CD4-positive, alpha-beta T cell (primary cell): Measurements from ENCODE around the gene ZNF79. TPM values are rescaled to one million over a fixed set of nuclear protein-coding genes. Genes with fewer than 3 reads are reported as not detected.

ENCODE experiments used
- ATAC-seq: fragments of 200-7000 bp; cut with Tn5 transposase; one replicate; pipeline ENCODE4 v1.10.0; 2022; ENCODE audit warnings: mild to moderate bottlenecking; ENCODE audit not compliant: poor library complexity
- CTCF ChIA-PET: fragments of 350-600 bp; sonication (Branson Sonifier 250); formaldehyde crosslinking; loops from one replicate; lab custom pipeline; 2021; ENCODE audit warnings: antibody characterized with exemption, inconsistent platforms; lab: Charles Lee
- POLR2A ChIA-PET: fragments of 350-600 bp; sonication (Branson Sonifier 250); formaldehyde crosslinking; loops from one replicate; lab custom pipeline; 2021; ENCODE audit warnings: antibody characterized with exemption, inconsistent platforms; lab: Charles Lee
- DNase-seq, 14 experiments: peaks; one replicate each; pipeline ENCODE4 v3.0.0-alpha.2; 2013 to 2020; ENCODE audit warnings: mixed read lengths in 2 of 14
- H3K27ac ChIP-seq, 2 donors: one replicate each; pipeline versions ENCODE4 v1.5.1 to v1.7.0; 2013; ENCODE audit warnings: low read length in 2 of 2, low read depth in 1 of 2, mild to moderate bottlenecking in 1 of 2
- H3K27me3 ChIP-seq, 2 experiments: 1 replicate in 1 of 2; 2 replicates in 1 of 2; pipeline versions ENCODE4 v1.6.1 to v1.7.0; 2013; ENCODE audit warnings: low read length in 2 of 2, control low read depth in 1 of 2, mild to moderate bottlenecking in 1 of 2, moderate library complexity in 1 of 2; ENCODE audit not compliant: insufficient read depth in 2 of 2, control insufficient read depth in 1 of 2
- H3K36me3 ChIP-seq: one replicate; pipeline ENCODE4 v1.6.1; 2013; ENCODE audit warnings: low read length, control low read depth; ENCODE audit not compliant: insufficient read depth
- H3K4me1 ChIP-seq: one replicate; pipeline ENCODE4 v1.6.1; 2013; ENCODE audit warnings: low read length, control low read depth; ENCODE audit not compliant: insufficient read depth
- H3K4me3 ChIP-seq: one replicate; pipeline ENCODE4 v1.5.1; 2013; ENCODE audit warnings: mild to moderate bottlenecking, low read length, moderate library complexity
- H3K9me3 ChIP-seq, 2 experiments: 1 replicate in 1 of 2; 2 replicates in 1 of 2; pipeline versions ENCODE4 v1.6.1 to v1.7.0; 2013; ENCODE audit warnings: low read length in 2 of 2, mild to moderate bottlenecking in 2 of 2, control low read depth in 1 of 2, moderate library complexity in 1 of 2; ENCODE audit not compliant: control insufficient read depth in 1 of 2, insufficient read depth in 1 of 2
- H3K27ac Mint-ChIP-seq: one replicate; pipeline ENCODE4 v1.8.0; 2020; ENCODE audit warnings: mixed read lengths
- H3K27me3 Mint-ChIP-seq: one replicate; pipeline ENCODE4 v1.8.0; 2021; ENCODE audit warnings: mixed read lengths
- H3K36me3 Mint-ChIP-seq: one replicate; pipeline ENCODE4 v1.8.0; 2021; ENCODE audit warnings: low read depth, mixed read lengths
- H3K4me1 Mint-ChIP-seq: one replicate; pipeline ENCODE4 v1.8.0; 2021; ENCODE audit warnings: low read depth, mixed read lengths
- H3K4me3 Mint-ChIP-seq: one replicate; pipeline ENCODE4 v1.8.0; 2020; ENCODE audit warnings: mild to moderate bottlenecking, mixed read lengths
- H3K9me3 Mint-ChIP-seq: one replicate; pipeline ENCODE4 v1.8.0; 2020; ENCODE audit warnings: mixed read lengths
- intact Hi-C, 2 experiments: fragments of 100-400 bp; cut with DNase I in 1 of 2; cut with micrococcal nuclease in 1 of 2; formaldehyde crosslinking; loops; one replicate each; pipeline versions ENCODE4 v1.15.1 to v1.9.0; 2023 to 2025; cut with DNase I, micrococcal nuclease
- total RNA-seq, 174 experiments: library from RNA in 2 of 174; stranded (reverse) in 2 of 174; gene quantifications; one replicate each; pipeline ENCODE4 v1.2.3 and lab custom pipeline; 2021 to 2026
- TF ChIP-seq, protein P1 (sequence below): fragments of 200-600 bp; IDR thresholded peaks from one replicate; pipeline ENCODE4 v1.8.0; 2022; ENCODE audit warnings: antibody characterized with exemption, mild to moderate bottlenecking

ZNF79 gene
- total RNA-seq, 2 experiments from 2014 or later, result 4.3 to 4.9 TPM

DNA sequence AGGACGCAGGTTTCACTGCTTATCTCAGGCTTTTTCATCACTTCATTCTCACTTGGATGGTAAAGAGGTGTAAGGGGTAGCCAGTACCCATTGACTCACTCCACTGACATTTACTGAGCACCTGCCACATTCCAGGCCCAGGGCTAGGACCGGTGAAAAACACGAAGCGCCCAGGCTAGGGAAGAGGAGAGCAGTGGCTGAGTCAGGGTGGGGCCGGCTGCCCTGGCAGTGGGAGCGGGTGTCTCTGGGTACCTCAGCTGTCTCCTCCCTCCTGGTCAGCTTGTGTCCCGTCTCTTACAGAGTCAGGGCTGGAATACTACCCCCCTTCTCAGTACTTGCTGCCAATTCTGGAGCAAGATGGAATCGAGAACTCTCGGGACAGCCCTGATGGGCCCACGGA is 49.3 kb downstream of the ZNF79 start:
- Histone ChIP-seq H3K27me3 (no peaks in the 10 kb centered on the region), H3K4me3 (no peak overlapping the region), H3K4me1 (no peaks in the 10 kb centered on the region), H3K36me3 (peaks cover 11% of the 10 kb centered on the region), H3K27ac (no peak overlapping the region), H3K9me3 (no peaks in the 10 kb centered on the region)
- ChIA-PET CTCF (no interaction called here), POLR2A (no interaction called here)
- TF ChIP-seq, protein P1, sequence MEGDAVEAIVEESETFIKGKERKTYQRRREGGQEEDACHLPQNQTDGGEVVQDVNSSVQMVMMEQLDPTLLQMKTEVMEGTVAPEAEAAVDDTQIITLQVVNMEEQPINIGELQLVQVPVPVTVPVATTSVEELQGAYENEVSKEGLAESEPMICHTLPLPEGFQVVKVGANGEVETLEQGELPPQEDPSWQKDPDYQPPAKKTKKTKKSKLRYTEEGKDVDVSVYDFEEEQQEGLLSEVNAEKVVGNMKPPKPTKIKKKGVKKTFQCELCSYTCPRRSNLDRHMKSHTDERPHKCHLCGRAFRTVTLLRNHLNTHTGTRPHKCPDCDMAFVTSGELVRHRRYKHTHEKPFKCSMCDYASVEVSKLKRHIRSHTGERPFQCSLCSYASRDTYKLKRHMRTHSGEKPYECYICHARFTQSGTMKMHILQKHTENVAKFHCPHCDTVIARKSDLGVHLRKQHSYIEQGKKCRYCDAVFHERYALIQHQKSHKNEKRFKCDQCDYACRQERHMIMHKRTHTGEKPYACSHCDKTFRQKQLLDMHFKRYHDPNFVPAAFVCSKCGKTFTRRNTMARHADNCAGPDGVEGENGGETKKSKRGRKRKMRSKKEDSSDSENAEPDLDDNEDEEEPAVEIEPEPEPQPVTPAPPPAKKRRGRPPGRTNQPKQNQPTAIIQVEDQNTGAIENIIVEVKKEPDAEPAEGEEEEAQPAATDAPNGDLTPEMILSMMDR, result no peak
- no peaks in the 10 kb centered on the region for H3K4me1 Mint-ChIP-seq
- no peak overlapping the region for H3K4me3 Mint-ChIP-seq
- no peak for ATAC-seq
- no peaks in the 10 kb centered on the region for H3K9me3 Mint-ChIP-seq
- intact Hi-C loops, result no loop called here
- no peak overlapping the region for H3K27ac Mint-ChIP-seq
- H3K36me3 Mint-ChIP-seq, result peaks cover 34% of the 10 kb centered on the region
- no peaks in the 10 kb centered on the region for H3K27me3 Mint-ChIP-seq
- no peak for DNase-seq

DNA sequence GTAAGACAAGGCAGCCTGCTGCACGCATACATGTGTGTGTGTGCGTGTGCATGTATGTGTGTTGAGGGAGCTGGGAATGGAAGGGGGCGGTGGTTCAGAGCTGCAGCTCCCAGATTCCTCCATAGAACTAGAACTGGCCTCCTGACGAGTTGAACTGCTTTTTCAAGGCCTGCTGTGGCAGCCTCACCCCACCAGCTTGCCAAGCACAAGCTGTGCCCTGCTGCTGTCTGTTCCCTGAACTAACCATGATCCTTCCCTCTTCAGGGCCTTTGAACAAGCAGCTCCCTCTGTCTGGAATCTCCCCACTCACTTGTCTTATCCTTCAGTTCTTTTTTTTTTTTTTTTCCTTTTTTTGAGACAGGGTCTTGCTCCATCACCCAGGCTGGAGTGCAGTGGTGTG is 49.8 kb downstream of the ZNF79 start:
- Histone ChIP-seq H3K27ac (no peak overlapping the region), H3K4me1 (no peaks in the 10 kb centered on the region), H3K36me3 (peaks cover 15% of the 10 kb centered on the region), H3K4me3 (no peak overlapping the region), H3K27me3 (no peaks in the 10 kb centered on the region), H3K9me3 (no peaks in the 10 kb centered on the region)
- ATAC-seq (no peak), DNase-seq (no peak)
- TF ChIP-seq, protein P1, result no peak
- intact Hi-C loops, result no loop called here
- H3K27me3 Mint-ChIP-seq, result no peaks in the 10 kb centered on the region
- POLR2A ChIA-PET, result no interaction called here
- no peaks in the 10 kb centered on the region for H3K4me1 Mint-ChIP-seq
- H3K4me3 Mint-ChIP-seq, result no peak overlapping the region
- CTCF ChIA-PET, result no interaction called here
- H3K36me3 Mint-ChIP-seq, result peaks cover 38% of the 10 kb centered on the region
- no peaks in the 10 kb centered on the region for H3K9me3 Mint-ChIP-seq
- H3K27ac Mint-ChIP-seq, result no peak overlapping the region

GRCh38 chr9:127474592-127474991 is 50.4 kb downstream of the ZNF79 start:
- Histone ChIP-seq H3K27me3 (no peaks in the 10 kb centered on the region), H3K9me3 (no peaks in the 10 kb centered on the region), H3K4me3 (no peak overlapping the region), H3K27ac (no peak overlapping the region), H3K36me3 (peaks cover 20% of the 10 kb centered on the region), H3K4me1 (no peaks in the 10 kb centered on the region)
- H3K36me3 Mint-ChIP-seq, result peaks cover 40% of the 10 kb centered on the region
- ChIA-PET CTCF (no interaction called here), POLR2A (no interaction called here)
- TF ChIP-seq, protein P1, result no peak
- ATAC-seq, result no peak
- no peak overlapping the region for H3K27ac Mint-ChIP-seq
- DNase-seq, result no peak
- H3K4me1 Mint-ChIP-seq, result no peaks in the 10 kb centered on the region
- H3K4me3 Mint-ChIP-seq, result no peak overlapping the region
- H3K27me3 Mint-ChIP-seq, result no peaks in the 10 kb centered on the region
- intact Hi-C loops, result no loop called here
- H3K9me3 Mint-ChIP-seq, result no peaks in the 10 kb centered on the region
